DND-41 (cell line): ENCODE measurements around the gene SRGN.

Source experiments
- EZH2 ChIP-seq: IDR thresholded peaks from 3 replicates; pipeline ENCODE4 v1.6.1; 2012; ENCODE audit warnings: borderline replicate concordance, low read depth, mild to moderate bottlenecking, moderate library complexity, low read length, inconsistent platforms; ENCODE audit not compliant: severe bottlenecking
- TF ChIP-seq, protein P1 (sequence below): IDR thresholded peaks from 2 replicates; pipeline ENCODE4 v1.5.1; 2012; ENCODE audit warnings: borderline replicate concordance, low read length, moderate library complexity, mild to moderate bottlenecking; ENCODE audit not compliant: poor library complexity, severe bottlenecking; ENCODE audit errors: extremely low read depth

DNA sequence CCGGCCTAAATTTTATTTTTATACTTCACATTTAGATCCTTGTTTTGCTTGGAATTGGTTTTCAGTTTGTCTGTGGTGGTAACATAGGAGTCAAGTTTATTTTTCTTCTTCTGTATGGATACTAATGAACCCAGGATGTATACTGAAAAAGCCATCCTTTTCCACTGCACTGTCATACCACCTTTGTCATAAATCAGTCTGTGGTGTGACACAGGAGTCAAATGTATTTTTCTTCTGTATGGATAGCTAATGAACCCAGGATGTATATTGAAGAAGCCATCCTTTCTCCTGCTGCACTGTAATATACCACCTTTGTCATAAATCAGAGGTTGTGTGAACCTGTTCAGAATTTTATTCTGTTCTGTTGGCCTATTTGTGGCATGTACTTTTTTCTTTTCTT, 57.4 kb downstream of the SRGN start:
- TF ChIP-seq, protein P1, sequence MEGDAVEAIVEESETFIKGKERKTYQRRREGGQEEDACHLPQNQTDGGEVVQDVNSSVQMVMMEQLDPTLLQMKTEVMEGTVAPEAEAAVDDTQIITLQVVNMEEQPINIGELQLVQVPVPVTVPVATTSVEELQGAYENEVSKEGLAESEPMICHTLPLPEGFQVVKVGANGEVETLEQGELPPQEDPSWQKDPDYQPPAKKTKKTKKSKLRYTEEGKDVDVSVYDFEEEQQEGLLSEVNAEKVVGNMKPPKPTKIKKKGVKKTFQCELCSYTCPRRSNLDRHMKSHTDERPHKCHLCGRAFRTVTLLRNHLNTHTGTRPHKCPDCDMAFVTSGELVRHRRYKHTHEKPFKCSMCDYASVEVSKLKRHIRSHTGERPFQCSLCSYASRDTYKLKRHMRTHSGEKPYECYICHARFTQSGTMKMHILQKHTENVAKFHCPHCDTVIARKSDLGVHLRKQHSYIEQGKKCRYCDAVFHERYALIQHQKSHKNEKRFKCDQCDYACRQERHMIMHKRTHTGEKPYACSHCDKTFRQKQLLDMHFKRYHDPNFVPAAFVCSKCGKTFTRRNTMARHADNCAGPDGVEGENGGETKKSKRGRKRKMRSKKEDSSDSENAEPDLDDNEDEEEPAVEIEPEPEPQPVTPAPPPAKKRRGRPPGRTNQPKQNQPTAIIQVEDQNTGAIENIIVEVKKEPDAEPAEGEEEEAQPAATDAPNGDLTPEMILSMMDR = no peak
- TF ChIP-seq EZH2 = no peak
